Measurements from ENCODE around the gene HTR3B. TPM values are rescaled to one million over a fixed set of nuclear protein-coding genes. Genes with fewer than 3 reads are reported as not detected.

HTR3B gene
- polyA plus RNA-seq, 2 of the 4 experiments (the other 2 are of a cell fraction), result not detected

- POLR2A ChIA-PET, result interaction anchor here (0.5 to 1.6 kb wide), 5 partner anchors 13 to 1629 kb away, joined by 3 to 7 read pairs (median 3); partner anchors contain the start of gene CADM1
- TF ChIP-seq PBX3 (IDR thresholded peaks at IDR 0.05), result no peak
- TF ChIP-seq ZNF302 (CRISPR knock-in tag; IDR thresholded peaks at IDR 0.05), result no peak
- TF ChIP-seq JUN (IDR thresholded peaks at IDR 0.05), result peak in 1 of 2 experiments; percentile 79; a peak in 3 of 5 replicates
- TF ChIP-seq KDM1A (IDR thresholded peaks at IDR 0.05; ENCODE audit: low read depth), result no peak
- no peak for TF ChIP-seq HOXB13 (CRISPR knock-in tag; IDR thresholded peaks at IDR 0.05; ENCODE audit: low read depth)
- peak; percentile 92 for TF ChIP-seq USF2 (IDR thresholded peaks at IDR 0.05)
- no peak for TF ChIP-seq JUNB (IDR thresholded peaks at IDR 0.05)
- peak; percentile 73 for TF ChIP-seq MAX (IDR thresholded peaks at IDR 0.05)
- no peak for TF ChIP-seq ZFP36 (IDR thresholded peaks at IDR 0.05; ENCODE audit: borderline replicate concordance, partially characterized antibody)
- no peak for TF ChIP-seq TFCP2L1 (CRISPR knock-in tag; IDR thresholded peaks at IDR 0.05)
- TF ChIP-seq EHF (CRISPR knock-in tag; IDR thresholded peaks at IDR 0.05), result no peak
- TF ChIP-seq ATOH8 (CRISPR knock-in tag; IDR thresholded peaks at IDR 0.05; ENCODE audit: low read depth), result no peak
- no peak for TF ChIP-seq RCOR1 (IDR thresholded peaks at IDR 0.05; ENCODE audit: low read depth, low read length)
- no peak for TF ChIP-seq NR3C1 (IDR thresholded peaks at IDR 0.05)
- TF ChIP-seq BCL3 (IDR thresholded peaks at IDR 0.05), result peak; percentile 43; the same call in 1 of the 3 replicates
- TF ChIP-seq TP53 (CRISPR knock-in tag; IDR thresholded peaks at IDR 0.05), result no peak
- TF ChIP-seq ZC3H11A (IDR thresholded peaks at IDR 0.05), result no peak
- peak; percentile 37; the same call in 1 of the 2 replicates for TF ChIP-seq BHLHE40 (IDR thresholded peaks at IDR 0.05; ENCODE audit: low read depth, low read length)
- TF ChIP-seq HMGXB4 (CRISPR knock-in tag; IDR thresholded peaks at IDR 0.05; ENCODE audit: borderline replicate concordance), result no peak
- no peak; the same call in 1 of the 2 replicates for TF ChIP-seq E2F6 (IDR thresholded peaks at IDR 0.05; ENCODE audit: borderline replicate concordance, low read depth)
- no peak; the same call in 1 of the 2 replicates for TF ChIP-seq MYC (IDR thresholded peaks at IDR 0.05; ENCODE audit: borderline replicate concordance, low read length)
- no peak for TF ChIP-seq ESRRA (IDR thresholded peaks at IDR 0.05; ENCODE audit: borderline replicate concordance, low read length)
- no peak for TF ChIP-seq POLR2AphosphoS2 (conservative IDR thresholded peaks at IDR 0.05; ENCODE audit: low read length)
- TF ChIP-seq ZSCAN20 (CRISPR knock-in tag; IDR thresholded peaks at IDR 0.05), result no peak
- peak; percentile 88; the same call in 1 of the 2 replicates for TF ChIP-seq PHF8 (IDR thresholded peaks at IDR 0.05; ENCODE audit: borderline replicate concordance, low read depth)
- no peak for TF ChIP-seq FOSB (CRISPR knock-in tag; IDR thresholded peaks at IDR 0.05)
- TF ChIP-seq KDM5A (IDR thresholded peaks at IDR 0.05), result no peak
- TF ChIP-seq CBX2 (IDR thresholded peaks at IDR 0.05; ENCODE audit: borderline replicate concordance, low read depth), result no peak
- TF ChIP-seq CTCF (IDR thresholded peaks at IDR 0.05), result no peak
- TF ChIP-seq POLR2A (IDR thresholded peaks at IDR 0.05; ENCODE audit: low read length), result peak; percentile 88
- TF ChIP-seq SREBF2 (IDR thresholded peaks at IDR 0.05), result no peak
- no peak for TF ChIP-seq GATA3 (IDR thresholded peaks at IDR 0.05; ENCODE audit: borderline replicate concordance)
Measured at GRCh38 chr11:113875234-113876073, 29.1 kb upstream of the HTR3B start, which contains the start of gene USP28. Gene USP28 (minus strand): TSS chr11:113875572. CDS start chr11:113875501, 71 bp downstream.

More at GRCh38 chr11:113875234-113876073, 29.1 kb upstream of the HTR3B start, which contains the start of gene USP28:
- Histone ChIP-seq H3K9me3 (no peaks in the 10 kb centered on the region), H3K4me2 (peak within 1 kb of the TSS; percentile 79), H3K27ac (peak within 1 kb of the TSS; percentile 95 to 96), H3K4me3 (peak within 1 kb of the TSS; percentile 81), H3K4me1 (peaks cover 11% of the 10 kb centered on the region; the same call in 2 of the 3 replicates)
- 3% methylated on average over 16 of the region's 95 CpGs for WGBS (ENCODE audit: missing lambda C conversion rate)
- CTCF ChIA-PET, result interaction anchor here (3.8 kb wide), 1 partner anchor 21 kb away, joined by 15 read pairs; no protein-coding TSS in a partner anchor
- no peak for FAIRE-seq
- DNase-seq (ENCODE audit: low read depth in 1 of 2, low spot score in 1 of 2), result peak; percentile 91 to 93
- ATAC-seq, result peak; percentile 94 to 97
